Measurements from ENCODE around the gene CAMTA1.

Gene CAMTA1

GRCh38 chr1:6905790-6906189, 120.5 kb downstream of the CAMTA1 start:
- Histone ChIP-seq H3K4me3 (ENCODE audit: low read depth, low read length) (no peak overlapping the region), H3K9me3 (ENCODE audit: control insufficient read depth, insufficient read depth, low read length) (no peaks in the 10 kb centered on the region), H3K4me1 (ENCODE audit: control insufficient read depth, insufficient read depth, low read length) (peaks cover 9% of the 10 kb centered on the region), H3K27me3 (ENCODE audit: control insufficient read depth, insufficient read depth, low read length) (no peaks in the 10 kb centered on the region), H3K36me3 (ENCODE audit: control insufficient read depth, insufficient read depth, low read length) (peaks cover 3% of the 10 kb centered on the region), H3K9ac (ENCODE audit: low read depth, low read length) (no peak overlapping the region)

DNA sequence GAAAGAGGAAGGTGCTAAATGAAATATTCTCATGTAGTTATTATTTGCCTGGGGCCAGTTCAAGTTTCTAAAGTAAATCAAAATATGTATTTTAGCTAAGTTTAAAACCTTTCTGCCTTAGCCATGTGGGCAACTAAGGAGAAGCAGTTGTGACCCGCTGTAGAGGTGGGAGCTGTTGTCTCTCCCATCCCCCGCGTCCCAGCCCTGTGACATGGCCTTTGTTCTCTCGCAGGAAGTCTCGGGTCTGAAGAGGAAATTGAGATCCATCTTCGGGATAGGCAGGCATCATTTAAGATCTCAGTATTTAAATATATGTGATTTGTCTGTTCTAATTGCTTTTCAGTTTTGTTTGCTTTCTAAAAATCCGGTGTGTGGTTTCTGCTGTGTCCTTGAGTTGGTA, 121.5 kb downstream of the CAMTA1 start:
- peaks cover 11% of the 10 kb centered on the region for H3K4me1 ChIP-seq (ENCODE audit: control insufficient read depth, insufficient read depth, low read length)
- H3K27me3 ChIP-seq (ENCODE audit: control insufficient read depth, insufficient read depth, low read length), result no peaks in the 10 kb centered on the region
- H3K4me3 ChIP-seq (ENCODE audit: low read depth, low read length), result no peak overlapping the region
- peaks cover 3% of the 10 kb centered on the region for H3K36me3 ChIP-seq (ENCODE audit: control insufficient read depth, insufficient read depth, low read length)
- H3K9me3 ChIP-seq (ENCODE audit: control insufficient read depth, insufficient read depth, low read length), result no peaks in the 10 kb centered on the region
- no peak overlapping the region for H3K9ac ChIP-seq (ENCODE audit: low read depth, low read length)

GRCh38 chr1:6907201-6907600, 121.9 kb downstream of the CAMTA1 start:
- H3K4me3 ChIP-seq (ENCODE audit: low read depth, low read length), result no peak overlapping the region
- H3K27me3 ChIP-seq (ENCODE audit: control insufficient read depth, insufficient read depth, low read length), result no peaks in the 10 kb centered on the region
- H3K36me3 ChIP-seq (ENCODE audit: control insufficient read depth, insufficient read depth, low read length), result peaks cover 3% of the 10 kb centered on the region
- H3K4me1 ChIP-seq (ENCODE audit: control insufficient read depth, insufficient read depth, low read length), result peaks cover 12% of the 10 kb centered on the region
- H3K9ac ChIP-seq (ENCODE audit: low read depth, low read length), result no peak overlapping the region
- H3K9me3 ChIP-seq (ENCODE audit: control insufficient read depth, insufficient read depth, low read length), result no peaks in the 10 kb centered on the region

GRCh38 chr1:6907676-6908434, 122.6 kb downstream of the CAMTA1 start:
- H3K9ac ChIP-seq (ENCODE audit: low read depth, low read length), result no peak overlapping the region
- no peak overlapping the region for H3K4me3 ChIP-seq (ENCODE audit: low read depth, low read length)
- no peaks in the 10 kb centered on the region for H3K9me3 ChIP-seq (ENCODE audit: control insufficient read depth, insufficient read depth, low read length)
- peaks cover 14% of the 10 kb centered on the region for H3K4me1 ChIP-seq (ENCODE audit: control insufficient read depth, insufficient read depth, low read length)
- no peaks in the 10 kb centered on the region for H3K27me3 ChIP-seq (ENCODE audit: control insufficient read depth, insufficient read depth, low read length)
- peaks cover 3% of the 10 kb centered on the region for H3K36me3 ChIP-seq (ENCODE audit: control insufficient read depth, insufficient read depth, low read length)

- Histone ChIP-seq H3K9ac (ENCODE audit: low read depth, low read length) (no peak overlapping the region), H3K36me3 (ENCODE audit: control insufficient read depth, insufficient read depth, low read length) (peaks cover 3% of the 10 kb centered on the region)
Measured at GRCh38 chr1:6909401-6909800, 124.1 kb downstream of the CAMTA1 start.

GRCh38 chr1:6909857-6910256, 124.6 kb downstream of the CAMTA1 start:
- no peak overlapping the region for H3K9ac ChIP-seq (ENCODE audit: low read depth, low read length)
- no peak overlapping the region for H3K4me3 ChIP-seq (ENCODE audit: low read depth, low read length)
- H3K36me3 ChIP-seq (ENCODE audit: control insufficient read depth, insufficient read depth, low read length), result peaks cover 3% of the 10 kb centered on the region
- H3K27me3 ChIP-seq (ENCODE audit: control insufficient read depth, insufficient read depth, low read length), result no peaks in the 10 kb centered on the region
- H3K9me3 ChIP-seq (ENCODE audit: control insufficient read depth, insufficient read depth, low read length), result no peaks in the 10 kb centered on the region
- peaks cover 14% of the 10 kb centered on the region for H3K4me1 ChIP-seq (ENCODE audit: control insufficient read depth, insufficient read depth, low read length)

More at GRCh38 chr1:6909401-6909800, 124.1 kb downstream of the CAMTA1 start:
- no peaks in the 10 kb centered on the region for H3K9me3 ChIP-seq (ENCODE audit: control insufficient read depth, insufficient read depth, low read length)
- peaks cover 14% of the 10 kb centered on the region for H3K4me1 ChIP-seq (ENCODE audit: control insufficient read depth, insufficient read depth, low read length)
- no peaks in the 10 kb centered on the region for H3K27me3 ChIP-seq (ENCODE audit: control insufficient read depth, insufficient read depth, low read length)
- H3K4me3 ChIP-seq (ENCODE audit: low read depth, low read length), result no peak overlapping the region

- Histone ChIP-seq H3K4me1 (ENCODE audit: control insufficient read depth, insufficient read depth, low read length) (peaks cover 13% of the 10 kb centered on the region), H3K36me3 (ENCODE audit: control insufficient read depth, insufficient read depth, low read length) (peaks cover 3% of the 10 kb centered on the region), H3K27me3 (ENCODE audit: control insufficient read depth, insufficient read depth, low read length) (no peaks in the 10 kb centered on the region), H3K9me3 (ENCODE audit: control insufficient read depth, insufficient read depth, low read length) (no peaks in the 10 kb centered on the region), H3K9ac (ENCODE audit: low read depth, low read length) (no peak overlapping the region), H3K4me3 (ENCODE audit: low read depth, low read length) (no peak overlapping the region)
Measured at GRCh38 chr1:6911021-6911941, 126.0 kb downstream of the CAMTA1 start.

GRCh38 chr1:6911974-6912373, 126.7 kb downstream of the CAMTA1 start:
- Histone ChIP-seq H3K27me3 (ENCODE audit: control insufficient read depth, insufficient read depth, low read length) (no peaks in the 10 kb centered on the region), H3K9ac (ENCODE audit: low read depth, low read length) (no peak overlapping the region), H3K9me3 (ENCODE audit: control insufficient read depth, insufficient read depth, low read length) (no peaks in the 10 kb centered on the region), H3K36me3 (ENCODE audit: control insufficient read depth, insufficient read depth, low read length) (peaks cover 3% of the 10 kb centered on the region), H3K4me3 (ENCODE audit: low read depth, low read length) (no peak overlapping the region), H3K4me1 (ENCODE audit: control insufficient read depth, insufficient read depth, low read length) (peaks cover 8% of the 10 kb centered on the region)

DNA sequence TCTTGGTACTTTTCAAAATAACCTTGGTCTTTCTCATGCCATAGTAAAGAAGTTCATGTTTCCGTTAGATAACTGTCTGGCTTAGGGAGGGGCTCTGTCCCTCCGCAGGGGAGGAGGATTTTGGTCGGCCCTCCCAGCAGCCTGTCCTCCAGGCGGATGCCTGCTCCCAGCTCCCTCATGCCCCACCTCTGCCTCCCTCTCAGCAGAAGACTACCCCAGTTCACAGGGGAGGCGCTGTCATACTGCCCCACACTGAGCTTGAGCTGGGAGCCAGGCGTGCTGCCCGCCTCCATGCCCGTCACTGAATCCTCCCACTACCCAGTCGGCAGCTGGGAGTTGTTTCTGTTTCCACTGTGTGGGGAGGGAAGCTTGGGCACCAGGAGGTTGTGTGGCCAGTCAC, 127.3 kb downstream of the CAMTA1 start:
- Histone ChIP-seq H3K36me3 (ENCODE audit: control insufficient read depth, insufficient read depth, low read length) (peaks cover 3% of the 10 kb centered on the region), H3K27me3 (ENCODE audit: control insufficient read depth, insufficient read depth, low read length) (no peaks in the 10 kb centered on the region)

GRCh38 chr1:6913086-6913485, 127.8 kb downstream of the CAMTA1 start:
- Histone ChIP-seq H3K27me3 (ENCODE audit: control insufficient read depth, insufficient read depth, low read length) (no peaks in the 10 kb centered on the region), H3K9ac (ENCODE audit: low read depth, low read length) (no peak overlapping the region), H3K4me3 (ENCODE audit: low read depth, low read length) (no peak overlapping the region), H3K4me1 (ENCODE audit: control insufficient read depth, insufficient read depth, low read length) (peaks cover 5% of the 10 kb centered on the region), H3K36me3 (ENCODE audit: control insufficient read depth, insufficient read depth, low read length) (no peaks in the 10 kb centered on the region), H3K9me3 (ENCODE audit: control insufficient read depth, insufficient read depth, low read length) (no peaks in the 10 kb centered on the region)

More for the DNA sequence above, 127.3 kb downstream of the CAMTA1 start:
- H3K9me3 ChIP-seq (ENCODE audit: control insufficient read depth, insufficient read depth, low read length), result no peaks in the 10 kb centered on the region
- H3K9ac ChIP-seq (ENCODE audit: low read depth, low read length), result no peak overlapping the region
- peaks cover 5% of the 10 kb centered on the region for H3K4me1 ChIP-seq (ENCODE audit: control insufficient read depth, insufficient read depth, low read length)
- no peak overlapping the region for H3K4me3 ChIP-seq (ENCODE audit: low read depth, low read length)

GRCh38 chr1:6914706-6915105, 129.5 kb downstream of the CAMTA1 start:
- Histone ChIP-seq H3K4me1 (ENCODE audit: control insufficient read depth, insufficient read depth, low read length) (peaks cover 5% of the 10 kb centered on the region), H3K4me3 (ENCODE audit: low read depth, low read length) (no peak overlapping the region), H3K9me3 (ENCODE audit: control insufficient read depth, insufficient read depth, low read length) (no peaks in the 10 kb centered on the region), H3K9ac (ENCODE audit: low read depth, low read length) (no peak overlapping the region), H3K36me3 (ENCODE audit: control insufficient read depth, insufficient read depth, low read length) (no peaks in the 10 kb centered on the region), H3K27me3 (ENCODE audit: control insufficient read depth, insufficient read depth, low read length) (no peaks in the 10 kb centered on the region)

Measured in iPS-15b (cell line).